Measurements from ENCODE around the gene LRRC9.

LRRC9 gene

DNA sequence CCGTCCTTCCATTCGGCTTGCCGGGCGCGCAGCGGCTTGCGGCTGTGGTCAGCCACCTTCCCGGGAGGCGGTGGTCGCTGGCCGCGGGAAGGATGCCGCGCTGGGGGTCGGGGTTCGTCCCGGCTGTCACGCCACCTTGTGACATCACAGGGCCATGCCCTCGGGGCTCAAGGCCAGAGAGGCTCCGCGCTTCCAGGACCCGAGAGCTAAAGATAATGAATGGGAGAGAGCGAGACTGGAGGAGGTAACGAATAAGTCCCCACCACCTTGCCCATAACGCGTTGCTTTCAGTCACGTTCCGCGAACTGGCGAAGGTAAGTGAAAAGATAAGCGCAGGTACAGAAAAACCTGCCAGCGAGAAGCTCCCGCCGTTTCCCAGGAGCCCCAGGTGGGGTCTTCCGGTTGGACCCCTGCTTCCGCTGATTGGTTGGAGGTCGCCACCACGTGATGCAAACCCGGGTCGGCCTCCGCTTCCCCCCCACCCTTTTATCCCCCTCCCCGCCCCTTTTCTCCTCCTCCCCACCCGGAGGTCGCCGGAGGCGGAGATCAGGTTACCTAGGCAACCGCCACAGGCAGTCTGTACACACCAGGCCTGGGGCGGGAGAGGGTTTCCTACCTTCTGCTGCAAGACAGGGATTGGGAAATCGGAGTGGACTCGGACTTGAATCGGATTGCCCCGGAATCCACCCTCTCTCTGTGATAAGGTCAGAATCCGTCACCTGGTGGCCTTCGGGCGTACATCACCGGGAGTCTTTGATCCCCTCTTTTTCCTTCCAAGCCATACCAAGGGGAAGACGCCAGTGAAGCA lies at the start of gene LRRC9:
Gene LRRC9, plus strand, starts transcription at position 575 of the 808 bp plus-strand sequence.
- TF ChIP-seq, protein P1, sequence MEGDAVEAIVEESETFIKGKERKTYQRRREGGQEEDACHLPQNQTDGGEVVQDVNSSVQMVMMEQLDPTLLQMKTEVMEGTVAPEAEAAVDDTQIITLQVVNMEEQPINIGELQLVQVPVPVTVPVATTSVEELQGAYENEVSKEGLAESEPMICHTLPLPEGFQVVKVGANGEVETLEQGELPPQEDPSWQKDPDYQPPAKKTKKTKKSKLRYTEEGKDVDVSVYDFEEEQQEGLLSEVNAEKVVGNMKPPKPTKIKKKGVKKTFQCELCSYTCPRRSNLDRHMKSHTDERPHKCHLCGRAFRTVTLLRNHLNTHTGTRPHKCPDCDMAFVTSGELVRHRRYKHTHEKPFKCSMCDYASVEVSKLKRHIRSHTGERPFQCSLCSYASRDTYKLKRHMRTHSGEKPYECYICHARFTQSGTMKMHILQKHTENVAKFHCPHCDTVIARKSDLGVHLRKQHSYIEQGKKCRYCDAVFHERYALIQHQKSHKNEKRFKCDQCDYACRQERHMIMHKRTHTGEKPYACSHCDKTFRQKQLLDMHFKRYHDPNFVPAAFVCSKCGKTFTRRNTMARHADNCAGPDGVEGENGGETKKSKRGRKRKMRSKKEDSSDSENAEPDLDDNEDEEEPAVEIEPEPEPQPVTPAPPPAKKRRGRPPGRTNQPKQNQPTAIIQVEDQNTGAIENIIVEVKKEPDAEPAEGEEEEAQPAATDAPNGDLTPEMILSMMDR (conservative IDR thresholded peaks at IDR 0.05), result no peak
- TF ChIP-seq ZFX (IDR thresholded peaks at IDR 0.05), result no peak
- H3K27ac ChIP-seq, result no peak within 1 kb of the TSS

DNA sequence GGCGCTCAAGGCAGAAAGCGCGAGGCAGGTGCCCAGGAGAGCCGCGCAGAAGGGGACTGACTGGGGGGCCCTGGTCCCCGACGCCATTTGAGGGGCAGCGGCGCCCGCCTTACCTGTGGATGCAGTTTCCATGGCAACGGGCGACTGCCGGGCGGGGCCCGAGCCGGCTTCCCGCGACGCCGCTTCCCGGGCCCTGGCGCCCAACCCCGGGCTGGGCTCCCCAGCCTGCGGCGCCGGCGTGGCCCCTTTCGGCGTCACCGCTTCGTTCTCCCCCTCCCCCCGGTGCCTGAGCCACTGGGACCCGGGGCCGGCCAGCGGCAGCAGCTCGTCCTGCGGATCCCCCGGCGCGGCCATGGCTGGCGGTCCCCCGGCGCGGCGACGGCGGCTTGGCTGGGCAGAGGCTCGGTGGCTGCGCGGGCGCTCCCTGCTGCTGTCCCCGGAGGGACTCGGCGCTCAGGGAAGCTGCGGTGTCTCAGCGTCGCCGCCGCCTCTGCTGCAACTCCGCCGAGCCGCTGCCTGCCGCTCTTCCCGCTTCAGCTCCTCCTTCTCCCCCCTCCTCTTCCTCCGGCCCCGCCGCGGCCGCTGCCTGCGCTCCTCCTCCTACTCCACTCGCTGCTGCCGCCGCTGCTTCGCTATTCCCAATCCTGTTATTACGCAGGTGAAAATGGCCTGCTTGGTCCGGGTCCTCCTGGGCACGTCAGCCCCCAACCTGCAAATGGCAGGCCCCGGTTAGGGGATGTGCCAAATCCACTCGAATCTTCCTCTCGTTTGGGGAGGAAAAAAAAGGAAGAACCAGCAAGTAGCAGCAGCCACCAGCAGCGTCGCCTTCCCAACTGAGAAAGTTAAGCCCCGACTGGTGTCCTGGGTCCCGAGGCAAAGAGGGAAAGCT lies 49.4 kb upstream of the LRRC9 start, which contains the start of gene RTN1:
Gene RTN1, minus strand, starts transcription at position 500 of the 889 bp plus-strand sequence. Its CDS starts 146 bp downstream, at position 354.
- peak within 1 kb of the TSS; percentile 15 for H3K27ac ChIP-seq
- TF ChIP-seq, protein P1 (conservative IDR thresholded peaks at IDR 0.05), result peak; percentile 16
- no peak for TF ChIP-seq ZFX (IDR thresholded peaks at IDR 0.05)

DNA sequence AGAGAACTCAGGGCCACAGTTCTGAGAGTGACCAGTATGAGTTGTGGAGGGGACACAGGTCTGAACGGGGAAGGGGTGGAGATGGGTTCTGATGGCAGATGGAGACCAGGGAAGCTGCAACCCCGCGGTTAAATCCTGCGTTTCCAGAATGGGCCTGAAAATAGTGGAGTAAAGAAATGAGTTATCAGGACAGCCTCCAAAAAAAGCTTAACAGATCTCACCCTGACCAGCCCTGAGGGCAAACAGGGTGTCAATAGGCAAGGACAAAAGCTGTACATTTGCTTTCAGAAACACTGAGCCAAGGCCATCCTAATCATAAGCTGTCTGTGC lies 48.8 kb upstream of the LRRC9 start:
- H3K27ac ChIP-seq, result peak overlapping the region; percentile 15
- TF ChIP-seq, protein P1 (conservative IDR thresholded peaks at IDR 0.05), result no peak
- TF ChIP-seq ZFX (IDR thresholded peaks at IDR 0.05), result no peak

DNA sequence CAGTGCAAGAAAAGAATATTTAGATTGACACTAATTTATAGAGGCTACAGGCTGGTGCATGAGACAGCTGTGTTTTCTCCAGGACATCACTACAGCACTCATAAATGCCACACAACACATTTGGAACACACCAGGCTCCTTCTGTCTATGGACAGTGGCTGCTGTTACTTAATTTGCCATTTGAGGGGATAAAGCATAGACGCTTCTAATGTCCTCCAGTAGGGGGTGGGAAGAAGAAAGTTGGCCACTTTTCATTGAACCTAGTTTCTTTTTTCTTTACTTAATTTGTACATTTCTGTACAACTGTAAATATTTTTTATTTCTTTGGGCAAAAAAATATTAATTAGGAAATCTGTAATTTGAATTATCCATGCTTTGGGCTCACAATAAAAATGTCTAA lies 37.0 kb upstream of the LRRC9 start:
- no peak for TF ChIP-seq ZFX (IDR thresholded peaks at IDR 0.05)
- TF ChIP-seq, protein P1 (conservative IDR thresholded peaks at IDR 0.05), result peak; percentile 60
- no peak overlapping the region for H3K27ac ChIP-seq

DNA sequence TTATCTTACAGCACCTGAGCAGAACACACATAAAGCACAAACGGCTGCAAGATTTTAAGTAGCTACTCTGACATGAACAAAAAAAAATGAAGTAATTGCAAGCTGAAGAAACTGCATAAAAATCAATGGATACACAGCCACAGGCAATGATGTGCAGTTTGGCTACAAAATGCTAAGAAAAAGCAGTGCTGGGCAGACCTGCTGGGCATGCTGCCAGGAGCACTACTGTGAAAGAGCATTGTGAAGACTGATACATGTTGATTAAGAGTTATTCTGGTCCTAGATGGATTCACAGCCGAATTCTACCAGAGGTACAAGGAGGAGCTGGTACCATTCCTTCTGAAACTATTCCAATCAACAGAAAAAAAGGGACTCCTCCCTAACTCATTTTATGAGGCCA lies 29.3 kb upstream of the LRRC9 start:
- no peak overlapping the region for H3K27ac ChIP-seq
- TF ChIP-seq, protein P1 (conservative IDR thresholded peaks at IDR 0.05), result no peak
- TF ChIP-seq ZFX (IDR thresholded peaks at IDR 0.05), result no peak

DNA sequence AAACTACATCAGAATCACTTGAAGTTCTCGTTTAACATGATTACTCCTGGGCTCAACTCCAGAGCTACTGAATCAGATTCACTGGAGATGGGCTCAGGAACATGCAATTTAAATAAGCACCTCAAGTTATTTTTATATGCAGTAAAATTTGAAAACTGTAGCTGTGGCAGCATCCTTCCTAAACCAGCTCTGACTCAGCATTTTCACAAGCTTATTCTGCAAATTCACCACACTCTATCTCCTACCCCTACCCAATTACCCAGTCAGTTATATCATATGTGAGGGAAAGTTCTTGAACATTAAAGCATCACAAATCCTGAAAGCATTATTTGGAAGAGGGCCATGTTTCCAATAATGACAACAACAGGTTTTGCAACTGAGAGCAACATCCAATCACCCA lies 24.2 kb upstream of the LRRC9 start:
- H3K27ac ChIP-seq, result no peak overlapping the region
- no peak for TF ChIP-seq ZFX (IDR thresholded peaks at IDR 0.05)
- TF ChIP-seq, protein P1 (conservative IDR thresholded peaks at IDR 0.05), result no peak
